Right atrium auricular region (tissue), 2 donors: ENCODE data around the gene MPRIP. TPM values are rescaled to one million over a fixed set of nuclear protein-coding genes. Genes with fewer than 3 reads are reported as not detected.
"Not testable (repeated sequence)": the region's sequence is repeated elsewhere in the genome, so short reads cannot be mapped to it uniquely, and the experiment has no call there.

ENCODE experiments used
- DNase-seq: peaks from one replicate; pipeline ENCODE4 v3.0.0-alpha.2; 2019; ENCODE audit warnings: low spot score
- H3K27ac ChIP-seq, 2 donors: fragments of 200-600 bp; sonication (generic); 1 replicate in 1 of 2; 2 replicates in 1 of 2; pipeline ENCODE4 v1.5.1; 2016 to 2019
- H3K27me3 ChIP-seq, 2 donors: fragments of 200-600 bp; sonication (generic); one replicate each; pipeline versions ENCODE4 v1.5.1 to v1.6.0; 2017 to 2019
- H3K36me3 ChIP-seq: fragments of 200-600 bp; sonication (generic); one replicate; pipeline ENCODE4 v1.5.1; 2016
- H3K4me1 ChIP-seq, 2 donors: fragments of 200-600 bp; sonication (generic); one replicate each; pipeline versions ENCODE4 v1.5.1 to v1.6.0; 2017 to 2019
- H3K4me3 ChIP-seq, 2 donors: fragments of 200-600 bp; sonication (generic); 1 replicate in 1 of 2; 2 replicates in 1 of 2; pipeline ENCODE4 v1.5.1; 2017 to 2019; ENCODE audit warnings: mild to moderate bottlenecking in 1 of 2, moderate library complexity in 1 of 2
- H3K9me3 ChIP-seq, 2 donors: fragments of 200-600 bp; sonication (generic); one replicate each; pipeline ENCODE4 v1.5.1; 2019
- CTCF ChIP-seq, 2 donors: fragments of 200-600 bp; sonication (generic); IDR thresholded peaks; one replicate each; pipeline ENCODE4 v1.5.1; 2019; ENCODE audit warnings: antibody characterized with exemption in 2 of 2
- total RNA-seq, 2 donors: library from RNA; depleted of rRNA; stranded (reverse); fragments of >200 nt; gene quantifications; one replicate each; pipeline ENCODE4 v1.1.0, GENCODE V29; 2016

The MPRIP gene
- total RNA-seq, 2 donors from 2014 or later: 102 to 145 TPM

- H3K27ac ChIP-seq: no peak overlapping the region
- no peak for DNase-seq
- no peaks in the 10 kb centered on the region for H3K27me3 ChIP-seq
- TF ChIP-seq CTCF (IDR thresholded peaks at IDR 0.05): no peak
- no peaks in the 10 kb centered on the region for H3K9me3 ChIP-seq
- H3K36me3 ChIP-seq: peaks cover 60% of the 10 kb centered on the region
- H3K4me3 ChIP-seq: no peak overlapping the region
- peaks cover 0 to 48% of the 10 kb centered on the region in 2 donors for H3K4me1 ChIP-seq
Observed at GRCh38 chr17:17181666-17182597, 139.7 kb downstream of the MPRIP start.

GRCh38 chr17:17182598-17183136, 140.4 kb downstream of the MPRIP start:
- no peak for TF ChIP-seq CTCF (IDR thresholded peaks at IDR 0.05)
- Histone ChIP-seq H3K27ac (no peak overlapping the region), H3K4me1 (peaks cover 0 to 48% of the 10 kb centered on the region in 2 donors), H3K4me3 (no peak overlapping the region), H3K27me3 (no peaks in the 10 kb centered on the region), H3K36me3 (peaks cover 57% of the 10 kb centered on the region), H3K9me3 (no peaks in the 10 kb centered on the region)
- no peak for DNase-seq

GRCh38 chr17:17183744-17184143, 141.5 kb downstream of the MPRIP start:
- H3K4me3 ChIP-seq: no peak overlapping the region
- no peak for TF ChIP-seq CTCF (IDR thresholded peaks at IDR 0.05)
- no peaks in the 10 kb centered on the region for H3K9me3 ChIP-seq
- H3K36me3 ChIP-seq: peaks cover 57% of the 10 kb centered on the region
- no peaks in the 10 kb centered on the region for H3K27me3 ChIP-seq
- no peak for DNase-seq
- H3K4me1 ChIP-seq: peaks cover 0 to 48% of the 10 kb centered on the region in 2 donors
- H3K27ac ChIP-seq: peak overlapping the region; percentile 27 to 46

GRCh38 chr17:17184985-17185757, 142.9 kb downstream of the MPRIP start:
- not testable (repeated sequence) for H3K27ac ChIP-seq, H3K9me3 ChIP-seq, H3K4me3 ChIP-seq, H3K27me3 ChIP-seq, DNase-seq
- H3K4me1 ChIP-seq: peaks cover 0 to 46% of the 10 kb centered on the region in 2 donors
- peaks cover 51% of the 10 kb centered on the region for H3K36me3 ChIP-seq

- TF ChIP-seq CTCF (IDR thresholded peaks at IDR 0.05): no peak
- Histone ChIP-seq H3K4me3 (no peak overlapping the region), H3K9me3 (no peaks in the 10 kb centered on the region), H3K36me3 (peaks cover 43% of the 10 kb centered on the region), H3K27ac (no peak overlapping the region), H3K27me3 (no peaks in the 10 kb centered on the region), H3K4me1 (peaks cover 0 to 46% of the 10 kb centered on the region in 2 donors)
- no peak for DNase-seq
Observed at GRCh38 chr17:17186051-17186450, 143.8 kb downstream of the MPRIP start.
